22Rv1 (cell line): Measurements from ENCODE around the gene GULP1.

Source experiments
- ZFX ChIP-seq: fragments of 450-650 bp; IDR thresholded peaks from 2 replicates; pipeline ENCODE4 v1.6.1; 2017; ENCODE audit warnings: antibody characterized with exemption, borderline replicate concordance
- TF ChIP-seq, protein P1 (sequence below): fragments of 450-650 bp; IDR thresholded peaks from 2 replicates; pipeline ENCODE4 v1.5.1; 2017; ENCODE audit warnings: mild to moderate bottlenecking

DNA sequence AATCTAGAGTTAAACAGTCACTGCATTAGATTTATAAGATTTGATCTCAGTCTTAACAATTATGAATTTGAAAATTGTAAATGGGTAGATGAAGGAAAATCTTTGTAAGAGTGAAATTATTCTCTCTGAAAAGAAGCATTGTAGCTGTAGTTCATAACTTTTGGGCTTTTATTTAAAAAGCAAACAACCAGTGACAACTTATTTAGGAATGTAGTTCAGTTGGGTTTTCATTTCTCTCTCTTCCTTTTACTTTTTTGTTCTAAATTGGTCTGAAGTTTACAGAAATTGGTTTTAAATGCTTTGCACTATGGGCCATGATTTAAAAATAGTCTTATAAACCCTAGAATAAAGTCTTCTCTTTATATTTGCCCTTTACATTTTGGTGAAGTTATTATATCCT, 296.6 kb downstream of the GULP1 start:
- TF ChIP-seq, protein P1, sequence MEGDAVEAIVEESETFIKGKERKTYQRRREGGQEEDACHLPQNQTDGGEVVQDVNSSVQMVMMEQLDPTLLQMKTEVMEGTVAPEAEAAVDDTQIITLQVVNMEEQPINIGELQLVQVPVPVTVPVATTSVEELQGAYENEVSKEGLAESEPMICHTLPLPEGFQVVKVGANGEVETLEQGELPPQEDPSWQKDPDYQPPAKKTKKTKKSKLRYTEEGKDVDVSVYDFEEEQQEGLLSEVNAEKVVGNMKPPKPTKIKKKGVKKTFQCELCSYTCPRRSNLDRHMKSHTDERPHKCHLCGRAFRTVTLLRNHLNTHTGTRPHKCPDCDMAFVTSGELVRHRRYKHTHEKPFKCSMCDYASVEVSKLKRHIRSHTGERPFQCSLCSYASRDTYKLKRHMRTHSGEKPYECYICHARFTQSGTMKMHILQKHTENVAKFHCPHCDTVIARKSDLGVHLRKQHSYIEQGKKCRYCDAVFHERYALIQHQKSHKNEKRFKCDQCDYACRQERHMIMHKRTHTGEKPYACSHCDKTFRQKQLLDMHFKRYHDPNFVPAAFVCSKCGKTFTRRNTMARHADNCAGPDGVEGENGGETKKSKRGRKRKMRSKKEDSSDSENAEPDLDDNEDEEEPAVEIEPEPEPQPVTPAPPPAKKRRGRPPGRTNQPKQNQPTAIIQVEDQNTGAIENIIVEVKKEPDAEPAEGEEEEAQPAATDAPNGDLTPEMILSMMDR, result no peak
- TF ChIP-seq ZFX, result no peak
